Measurements from ENCODE around the gene CCDC27. TPM values are rescaled to one million over a fixed set of nuclear protein-coding genes. Genes with fewer than 3 reads are reported as not detected.

CCDC27 gene
- total RNA-seq, 1 experiment from 2014 or later = not detected

GRCh38 chr1:3732434-3733093 is 19.7 kb upstream of the CCDC27 start:
- POLR2A ChIA-PET = no interaction called here
- RAD21 ChIA-PET (ENCODE audit: low non-redundant PET in 1 of 2, low total read pairs in 2 of 2, uncharacterized antibody in 2 of 2, unreplicated experiment in 2 of 2) = no interaction called here
- no TSS peak for BruUV-seq (replicated peaks)

More at GRCh38 chr1:3732434-3733093, 19.7 kb upstream of the CCDC27 start:
- DNase-seq (ENCODE audit: low read depth, low spot score) = no peak
- no peak overlapping the region for H3K4me2 ChIP-seq (ENCODE audit: low read length)
- TF ChIP-seq CBX3 (IDR thresholded peaks at IDR 0.05; ENCODE audit: low read depth) (no peak), ATF3 (IDR thresholded peaks at IDR 0.05) (no peak), YY1 (IDR thresholded peaks at IDR 0.05; ENCODE audit: extremely low read depth, insufficient replicate concordance, low read depth, low read length) (no peak), ZNF274 (IDR thresholded peaks at IDR 0.05; ENCODE audit: low read depth, low read length) (no peak), JUND (IDR thresholded peaks at IDR 0.05) (no peak), POLR2AphosphoS5 (IDR thresholded peaks at IDR 0.05; ENCODE audit: low read depth, low read length) (no peak), TCF7L2 (IDR thresholded peaks at IDR 0.05; ENCODE audit: borderline replicate concordance, extremely low read depth, insufficient read depth, insufficient read length) (no peak), EZH2 (IDR thresholded peaks at IDR 0.05) (no peak), EGR1 (IDR thresholded peaks at IDR 0.05; ENCODE audit: low read depth) (no peak), POLR2A (IDR thresholded peaks at IDR 0.05; ENCODE audit: borderline replicate concordance, extremely low read depth, insufficient read depth, insufficient read length) (no peak), CEBPB (IDR thresholded peaks at IDR 0.05; ENCODE audit: low read depth) (no peak)
- TF ChIP-seq, protein P1, sequence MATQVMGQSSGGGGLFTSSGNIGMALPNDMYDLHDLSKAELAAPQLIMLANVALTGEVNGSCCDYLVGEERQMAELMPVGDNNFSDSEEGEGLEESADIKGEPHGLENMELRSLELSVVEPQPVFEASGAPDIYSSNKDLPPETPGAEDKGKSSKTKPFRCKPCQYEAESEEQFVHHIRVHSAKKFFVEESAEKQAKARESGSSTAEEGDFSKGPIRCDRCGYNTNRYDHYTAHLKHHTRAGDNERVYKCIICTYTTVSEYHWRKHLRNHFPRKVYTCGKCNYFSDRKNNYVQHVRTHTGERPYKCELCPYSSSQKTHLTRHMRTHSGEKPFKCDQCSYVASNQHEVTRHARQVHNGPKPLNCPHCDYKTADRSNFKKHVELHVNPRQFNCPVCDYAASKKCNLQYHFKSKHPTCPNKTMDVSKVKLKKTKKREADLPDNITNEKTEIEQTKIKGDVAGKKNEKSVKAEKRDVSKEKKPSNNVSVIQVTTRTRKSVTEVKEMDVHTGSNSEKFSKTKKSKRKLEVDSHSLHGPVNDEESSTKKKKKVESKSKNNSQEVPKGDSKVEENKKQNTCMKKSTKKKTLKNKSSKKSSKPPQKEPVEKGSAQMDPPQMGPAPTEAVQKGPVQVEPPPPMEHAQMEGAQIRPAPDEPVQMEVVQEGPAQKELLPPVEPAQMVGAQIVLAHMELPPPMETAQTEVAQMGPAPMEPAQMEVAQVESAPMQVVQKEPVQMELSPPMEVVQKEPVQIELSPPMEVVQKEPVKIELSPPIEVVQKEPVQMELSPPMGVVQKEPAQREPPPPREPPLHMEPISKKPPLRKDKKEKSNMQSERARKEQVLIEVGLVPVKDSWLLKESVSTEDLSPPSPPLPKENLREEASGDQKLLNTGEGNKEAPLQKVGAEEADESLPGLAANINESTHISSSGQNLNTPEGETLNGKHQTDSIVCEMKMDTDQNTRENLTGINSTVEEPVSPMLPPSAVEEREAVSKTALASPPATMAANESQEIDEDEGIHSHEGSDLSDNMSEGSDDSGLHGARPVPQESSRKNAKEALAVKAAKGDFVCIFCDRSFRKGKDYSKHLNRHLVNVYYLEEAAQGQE (IDR thresholded peaks at IDR 0.05; ENCODE audit: low read depth) = no peak
- H3K36me3 ChIP-seq (ENCODE audit: control insufficient read depth in 1 of 2, insufficient read depth in 2 of 2, low read length in 2 of 2) = no peaks in the 10 kb centered on the region
- no peak overlapping the region for H2AFZ ChIP-seq (ENCODE audit: low read depth, low read length, poor library complexity, severe bottlenecking)
- no peak overlapping the region for H3K4me3 ChIP-seq (replicated peaks in 1 of 2; ENCODE audit: low read depth in 1 of 2, low read length in 2 of 2)
- CTCF ChIA-PET = no interaction called here
- ATAC-seq = no peak
- H4K20me1 ChIP-seq (ENCODE audit: insufficient read depth) = no peaks in the 10 kb centered on the region
- no peaks in the 10 kb centered on the region for H3K4me1 ChIP-seq (ENCODE audit: control insufficient read depth in 1 of 2, insufficient read depth in 2 of 2, low read length in 2 of 2)
- no peaks in the 10 kb centered on the region for H3K27me3 ChIP-seq (ENCODE audit: insufficient read depth, low read length)
- intact Hi-C loops (cut with micrococcal nuclease) = no loop called here
- H3K9ac ChIP-seq (ENCODE audit: low read length) = no peak overlapping the region
- H3K79me2 ChIP-seq (ENCODE audit: insufficient read depth, low read length) = no peaks in the 10 kb centered on the region
- no peaks in the 10 kb centered on the region for H3K9me2 ChIP-seq (ENCODE audit: insufficient read depth)
- H3K27ac ChIP-seq (ENCODE audit: low read depth, low read length) = no peak overlapping the region
- H3K9me3 ChIP-seq (ENCODE audit: control insufficient read depth in 1 of 2, insufficient read depth in 1 of 2, low read depth in 1 of 2, low read length in 2 of 2) = no peaks in the 10 kb centered on the region

All from HCT116 (cell line).